Measurements from ENCODE around the gene MYT1. TPM values are rescaled to one million over a fixed set of nuclear protein-coding genes. Genes with fewer than 3 reads are reported as not detected.

MYT1 gene
- total RNA-seq, 1 experiment from 2014 or later = 0.22 TPM

DNA sequence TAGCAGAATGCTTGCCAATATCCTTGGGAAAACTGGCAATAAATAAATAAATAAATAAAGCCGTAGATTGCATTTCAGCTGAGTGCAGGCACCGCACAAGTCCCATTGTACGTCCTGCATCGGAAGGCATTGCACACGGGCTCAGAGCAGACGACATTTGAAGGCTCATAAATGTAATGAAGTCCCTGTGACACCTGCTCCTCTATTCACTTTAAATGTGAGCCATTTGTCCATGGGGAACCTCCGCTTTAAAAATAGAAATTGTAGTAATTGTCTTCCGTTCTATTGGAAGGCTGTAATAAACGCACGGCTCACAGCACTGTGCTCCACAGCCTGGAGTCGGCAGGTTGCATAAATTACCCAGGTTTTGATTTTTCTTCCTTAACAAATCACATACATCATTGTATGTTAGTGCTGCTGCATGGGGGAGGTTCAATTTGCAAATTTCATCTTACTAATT lies 32.6 kb downstream of the MYT1 start:
- no peaks in the 10 kb centered on the region for H3F3A ChIP-seq (ENCODE audit: low read length, unreplicated experiment)
- ChIA-PET POLR2A (ENCODE audit: unreplicated experiment) (no interaction called here), CTCF (no interaction called here)
- no peaks in the 10 kb centered on the region for H3K4me1 ChIP-seq (ENCODE audit: insufficient read depth, low read length)
- BruUV-seq (replicated peaks) = no TSS peak
- H3K36me3 ChIP-seq (ENCODE audit: low read depth, low read length) = no peaks in the 10 kb centered on the region
- no peak overlapping the region for H2AFZ ChIP-seq (ENCODE audit: low read length)
- H3K27me3 ChIP-seq (ENCODE audit: low read length) = peaks cover 69% of the 10 kb centered on the region
- no peak overlapping the region for H3K9ac ChIP-seq (ENCODE audit: low read length)
- H3K27ac ChIP-seq (ENCODE audit: low read length) = no peak overlapping the region
- no peaks in the 10 kb centered on the region for H3K9me2 ChIP-seq (replicated peaks; ENCODE audit: low read length)
- no peak overlapping the region for H3K4me3 ChIP-seq (ENCODE audit: low read length)
- H3K9me3 ChIP-seq (ENCODE audit: low read length) = no peaks in the 10 kb centered on the region
- no peaks in the 10 kb centered on the region for H4K20me1 ChIP-seq (ENCODE audit: low read length)
- no peaks in the 10 kb centered on the region for H3K79me2 ChIP-seq (ENCODE audit: low read length)
- DNase-seq (no peak), ATAC-seq (no peak)
- no peak overlapping the region for H3K4me2 ChIP-seq (ENCODE audit: low read length)
- TF ChIP-seq EZH2phosphoT487 (IDR thresholded peaks at IDR 0.05; ENCODE audit: borderline replicate concordance, low read length) (no peak), EZH2 (IDR thresholded peaks at IDR 0.05; ENCODE audit: low read length, unreplicated experiment) (no peak)
- TF ChIP-seq, protein P1, sequence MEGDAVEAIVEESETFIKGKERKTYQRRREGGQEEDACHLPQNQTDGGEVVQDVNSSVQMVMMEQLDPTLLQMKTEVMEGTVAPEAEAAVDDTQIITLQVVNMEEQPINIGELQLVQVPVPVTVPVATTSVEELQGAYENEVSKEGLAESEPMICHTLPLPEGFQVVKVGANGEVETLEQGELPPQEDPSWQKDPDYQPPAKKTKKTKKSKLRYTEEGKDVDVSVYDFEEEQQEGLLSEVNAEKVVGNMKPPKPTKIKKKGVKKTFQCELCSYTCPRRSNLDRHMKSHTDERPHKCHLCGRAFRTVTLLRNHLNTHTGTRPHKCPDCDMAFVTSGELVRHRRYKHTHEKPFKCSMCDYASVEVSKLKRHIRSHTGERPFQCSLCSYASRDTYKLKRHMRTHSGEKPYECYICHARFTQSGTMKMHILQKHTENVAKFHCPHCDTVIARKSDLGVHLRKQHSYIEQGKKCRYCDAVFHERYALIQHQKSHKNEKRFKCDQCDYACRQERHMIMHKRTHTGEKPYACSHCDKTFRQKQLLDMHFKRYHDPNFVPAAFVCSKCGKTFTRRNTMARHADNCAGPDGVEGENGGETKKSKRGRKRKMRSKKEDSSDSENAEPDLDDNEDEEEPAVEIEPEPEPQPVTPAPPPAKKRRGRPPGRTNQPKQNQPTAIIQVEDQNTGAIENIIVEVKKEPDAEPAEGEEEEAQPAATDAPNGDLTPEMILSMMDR (conservative IDR thresholded peaks at IDR 0.05; ENCODE audit: low read depth, low read length) = no peak
- intact Hi-C loops (cut with micrococcal nuclease) = no loop called here

DNA sequence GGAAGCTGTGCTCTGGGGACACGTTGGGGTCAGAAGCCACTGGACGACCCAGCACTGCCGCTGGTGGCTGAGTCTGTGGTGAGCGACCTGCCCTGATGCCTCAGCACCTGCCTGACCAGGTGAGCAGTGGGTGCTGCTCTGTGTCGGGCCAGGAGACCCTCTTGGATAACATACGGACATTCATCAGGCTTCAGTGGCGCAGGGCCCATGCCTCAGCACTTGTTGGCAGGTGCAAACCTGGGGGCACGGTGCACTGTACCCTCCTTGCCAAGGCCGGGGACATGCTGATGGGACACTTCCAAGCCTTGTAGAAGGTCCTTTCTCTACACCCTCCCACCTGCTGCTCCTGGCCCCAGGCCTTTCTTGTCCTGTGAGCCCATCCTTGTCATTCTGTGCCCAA lies 34.1 kb downstream of the MYT1 start:
- DNase-seq (no peak), ATAC-seq (no peak)
- Histone ChIP-seq H3K4me2 (ENCODE audit: low read length) (no peak overlapping the region), H3K79me2 (ENCODE audit: low read length) (no peaks in the 10 kb centered on the region), H3F3A (ENCODE audit: low read length, unreplicated experiment) (no peaks in the 10 kb centered on the region), H3K4me3 (ENCODE audit: low read length) (no peak overlapping the region), H3K9me2 (replicated peaks; ENCODE audit: low read length) (no peaks in the 10 kb centered on the region), H3K9me3 (ENCODE audit: low read length) (no peaks in the 10 kb centered on the region), H4K20me1 (ENCODE audit: low read length) (no peaks in the 10 kb centered on the region), H3K4me1 (ENCODE audit: insufficient read depth, low read length) (no peaks in the 10 kb centered on the region), H3K36me3 (ENCODE audit: low read depth, low read length) (no peaks in the 10 kb centered on the region), H3K9ac (ENCODE audit: low read length) (no peak overlapping the region), H2AFZ (ENCODE audit: low read length) (no peak overlapping the region), H3K27ac (ENCODE audit: low read length) (no peak overlapping the region), H3K27me3 (ENCODE audit: low read length) (peaks cover 54% of the 10 kb centered on the region)
- intact Hi-C loops (cut with micrococcal nuclease) = no loop called here
- BruUV-seq (replicated peaks) = no TSS peak
- TF ChIP-seq EZH2 (IDR thresholded peaks at IDR 0.05; ENCODE audit: low read length, unreplicated experiment) = no peak
- TF ChIP-seq EZH2phosphoT487 (IDR thresholded peaks at IDR 0.05; ENCODE audit: borderline replicate concordance, low read length) = no peak
- TF ChIP-seq, protein P1 (conservative IDR thresholded peaks at IDR 0.05; ENCODE audit: low read depth, low read length) = no peak
- ChIA-PET CTCF (no interaction called here), POLR2A (ENCODE audit: unreplicated experiment) (no interaction called here)

DNA sequence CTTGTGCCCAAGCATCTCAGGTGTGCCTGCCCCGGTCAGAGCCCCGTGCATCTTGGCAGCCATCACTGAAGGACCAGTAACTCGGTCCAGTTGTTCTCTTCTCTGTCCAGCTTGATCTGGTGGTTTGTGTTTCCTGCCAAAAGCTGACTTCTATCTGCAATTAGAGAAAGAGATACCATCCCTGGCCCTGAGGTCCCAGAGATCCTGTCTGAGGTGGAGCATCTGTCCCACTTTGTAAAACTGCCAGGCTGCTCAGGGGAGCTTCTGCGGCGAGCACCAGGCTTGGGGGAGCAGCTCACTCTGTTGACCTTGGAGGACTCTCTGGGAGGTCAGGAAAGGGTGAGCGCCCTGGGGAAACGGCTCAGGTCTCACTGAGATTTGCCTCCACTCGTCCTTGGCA lies 35.1 kb downstream of the MYT1 start:
- no peak overlapping the region for H3K27ac ChIP-seq (ENCODE audit: low read length)
- no peak overlapping the region for H3K4me3 ChIP-seq (ENCODE audit: low read length)
- H3F3A ChIP-seq (ENCODE audit: low read length, unreplicated experiment) = no peaks in the 10 kb centered on the region
- H4K20me1 ChIP-seq (ENCODE audit: low read length) = no peaks in the 10 kb centered on the region
- ChIA-PET CTCF (no interaction called here), POLR2A (ENCODE audit: unreplicated experiment) (no interaction called here)
- no peak overlapping the region for H2AFZ ChIP-seq (ENCODE audit: low read length)
- intact Hi-C loops (cut with micrococcal nuclease) = no loop called here
- H3K4me1 ChIP-seq (ENCODE audit: insufficient read depth, low read length) = no peaks in the 10 kb centered on the region
- TF ChIP-seq, protein P1 (conservative IDR thresholded peaks at IDR 0.05; ENCODE audit: low read depth, low read length) = no peak
- no peak for TF ChIP-seq EZH2 (IDR thresholded peaks at IDR 0.05; ENCODE audit: low read length, unreplicated experiment)
- no peak for TF ChIP-seq EZH2phosphoT487 (IDR thresholded peaks at IDR 0.05; ENCODE audit: borderline replicate concordance, low read length)
- H3K36me3 ChIP-seq (ENCODE audit: low read depth, low read length) = no peaks in the 10 kb centered on the region
- no peaks in the 10 kb centered on the region for H3K79me2 ChIP-seq (ENCODE audit: low read length)
- H3K9ac ChIP-seq (ENCODE audit: low read length) = no peak overlapping the region
- peaks cover 49% of the 10 kb centered on the region for H3K27me3 ChIP-seq (ENCODE audit: low read length)
- H3K9me2 ChIP-seq (replicated peaks; ENCODE audit: low read length) = no peaks in the 10 kb centered on the region
- DNase-seq = no peak
- no TSS peak for BruUV-seq (replicated peaks)
- H3K4me2 ChIP-seq (ENCODE audit: low read length) = no peak overlapping the region
- ATAC-seq = no peak
- no peaks in the 10 kb centered on the region for H3K9me3 ChIP-seq (ENCODE audit: low read length)

Measured in PC-3 (cell line).